DND-41 (cell line): ENCODE data around the gene SNCB.

Experiments used
- CTCF ChIP-seq: IDR thresholded peaks from 2 replicates; pipeline ENCODE4 v1.5.1; 2012; ENCODE audit warnings: borderline replicate concordance, low read length, moderate library complexity, mild to moderate bottlenecking; ENCODE audit not compliant: poor library complexity, severe bottlenecking; ENCODE audit errors: extremely low read depth
- EZH2 ChIP-seq: IDR thresholded peaks from 3 replicates; pipeline ENCODE4 v1.6.1; 2012; ENCODE audit warnings: borderline replicate concordance, low read depth, mild to moderate bottlenecking, moderate library complexity, low read length, inconsistent platforms; ENCODE audit not compliant: severe bottlenecking

GRCh38 chr5:176630681-176631222 is 418 bp upstream of the SNCB start:
- TF ChIP-seq CTCF = no peak
- TF ChIP-seq EZH2 = no peak
